Panc1 (cell line): ENCODE data around the gene PSMA7. TPM values are rescaled to one million over a fixed set of nuclear protein-coding genes. Genes with fewer than 3 reads are reported as not detected.

ENCODE experiments used
- ATAC-seq: fragments of 200-7000 bp; cut with Tn5 transposase; 2 replicates; pipeline ENCODE4 v1.9.1; 2020; ENCODE audit warnings: mild to moderate bottlenecking, moderate library complexity
- BruUV-seq: library from RNA; stranded (reverse); fragments of 400-500 nt; replicated peaks from 2 replicates; lab custom pipeline; 2021; lab: Mats Ljungman, UMichigan
- CTCF ChIA-PET: fragments of 300-600 bp; sonication (Branson Sonifier 250); formaldehyde crosslinking; loops from one replicate; lab custom pipeline; 2022; ENCODE audit warnings: antibody characterized with exemption; lab: Charles Lee
- POLR2A ChIA-PET: fragments of 300-600 bp; sonication (Branson Sonifier 250); formaldehyde crosslinking; loops from one replicate; lab custom pipeline; 2022; ENCODE audit warnings: antibody characterized with exemption; lab: Charles Lee
- DNase-seq: peaks from one replicate; pipeline ENCODE4 v3.0.0-alpha.2; 2010; ENCODE audit warnings: low read depth, low spot score
- H3K27ac ChIP-seq: 2 replicates; pipeline ENCODE4 v1.5.1; 2011; ENCODE audit warnings: mild to moderate bottlenecking, low read length, inconsistent platforms
- H3K27me3 ChIP-seq: fragments of 200-500 bp; sonication (Bioruptor generic); 2 replicates; pipeline ENCODE4 v1.6.0; 2014; ENCODE audit warnings: low read length, inconsistent platforms; ENCODE audit not compliant: control insufficient read depth, insufficient read depth
- H3K36me3 ChIP-seq: fragments of 200-500 bp; sonication (Bioruptor generic); 2 replicates; pipeline ENCODE4 v1.5.1; 2014; ENCODE audit warnings: inconsistent platforms, mild to moderate bottlenecking, low read length, moderate library complexity; ENCODE audit not compliant: control insufficient read depth, insufficient read depth
- H3K4me1 ChIP-seq: 2 replicates; pipeline ENCODE4 v1.5.1; 2011; ENCODE audit warnings: inconsistent platforms, mild to moderate bottlenecking, low read length, moderate library complexity; ENCODE audit not compliant: control insufficient read depth, insufficient read depth
- H3K4me3 ChIP-seq, 2 experiments: 2 replicates each; pipeline ENCODE4 v1.5.1; 2011 to 2012; ENCODE audit warnings: low read depth in 2 of 2, low read length in 2 of 2, mild to moderate bottlenecking in 2 of 2, inconsistent platforms in 1 of 2, moderate library complexity in 1 of 2
- H3K9me3 ChIP-seq: fragments of 200-500 bp; sonication (Bioruptor generic); 2 replicates; pipeline ENCODE4 v1.5.1; 2014; ENCODE audit warnings: low read depth, mild to moderate bottlenecking, inconsistent platforms, low read length, moderate library complexity; ENCODE audit not compliant: control insufficient read depth, insufficient read depth
- POLR2AphosphoS5 ChIP-seq: IDR thresholded peaks from 2 replicates; pipeline ENCODE4 v1.6.1; 2012; ENCODE audit warnings: mild to moderate bottlenecking, low read depth, low read length, moderate library complexity
- REST ChIP-seq, 2 experiments: IDR thresholded peaks; 2 replicates each; pipeline ENCODE4 v1.6.1; 2011 to 2012; ENCODE audit warnings: low read depth in 2 of 2, control low read depth in 1 of 2, low read length in 1 of 2, mild to moderate bottlenecking in 1 of 2, moderate library complexity in 1 of 2; ENCODE audit not compliant: insufficient read depth in 1 of 2
- SIN3A ChIP-seq: IDR thresholded peaks from 2 replicates; pipeline ENCODE4 v1.6.1; 2012; ENCODE audit warnings: low read depth, mild to moderate bottlenecking, low read length, moderate library complexity, borderline replicate concordance; ENCODE audit not compliant: insufficient read depth
- TCF7L2 ChIP-seq: IDR thresholded peaks from 2 replicates; pipeline ENCODE4 v1.6.1; 2011; ENCODE audit warnings: mild to moderate bottlenecking, low read depth, low read length, inconsistent platforms
- in situ Hi-C: cut with HindIII; loops from 2 replicates; pipeline ENCODE4 v1.10.0; 2016; ENCODE audit warnings: low sequenced_read_pairs, low pct_unique_long_range_greater_than_20kb
- intact Hi-C: fragments of 100-400 bp; cut with micrococcal nuclease; formaldehyde crosslinking; loops from one replicate; pipeline ENCODE4 v1.10.0; 2022; ENCODE audit not compliant: unreplicated experiment
- total RNA-seq: library from RNA; stranded (reverse); gene quantifications from one replicate; pipeline ENCODE4 v1.2.1, GENCODE V29; 2021; ENCODE audit not compliant: unreplicated experiment
- TF ChIP-seq, protein P1 (sequence below): fragments of 450-650 bp; IDR thresholded peaks from 2 replicates; pipeline ENCODE4 v1.5.1; 2017; ENCODE audit warnings: mild to moderate bottlenecking

PSMA7 gene
- total RNA-seq, 1 experiment from 2014 or later: 402 TPM

GRCh38 chr20:62162765-62163484 lies 19.7 kb upstream of the PSMA7 start:
- ChIA-PET POLR2A (no interaction called here), CTCF (interaction anchor here (0.6 kb wide), 1 partner anchor 13 kb away, joined by 3 read pairs; no protein-coding TSS in a partner anchor)
- Histone ChIP-seq H3K4me3 (no peak overlapping the region), H3K9me3 (no peaks in the 10 kb centered on the region), H3K27ac (no peak overlapping the region), H3K36me3 (no peaks in the 10 kb centered on the region; the same call in 1 of the 2 replicates), H3K4me1 (no peaks in the 10 kb centered on the region), H3K27me3 (no peaks in the 10 kb centered on the region)
- in situ Hi-C loops (no loop called here), intact Hi-C loops (no loop called here)
- TF ChIP-seq TCF7L2: no peak
- no peak for TF ChIP-seq SIN3A
- TF ChIP-seq, protein P1, sequence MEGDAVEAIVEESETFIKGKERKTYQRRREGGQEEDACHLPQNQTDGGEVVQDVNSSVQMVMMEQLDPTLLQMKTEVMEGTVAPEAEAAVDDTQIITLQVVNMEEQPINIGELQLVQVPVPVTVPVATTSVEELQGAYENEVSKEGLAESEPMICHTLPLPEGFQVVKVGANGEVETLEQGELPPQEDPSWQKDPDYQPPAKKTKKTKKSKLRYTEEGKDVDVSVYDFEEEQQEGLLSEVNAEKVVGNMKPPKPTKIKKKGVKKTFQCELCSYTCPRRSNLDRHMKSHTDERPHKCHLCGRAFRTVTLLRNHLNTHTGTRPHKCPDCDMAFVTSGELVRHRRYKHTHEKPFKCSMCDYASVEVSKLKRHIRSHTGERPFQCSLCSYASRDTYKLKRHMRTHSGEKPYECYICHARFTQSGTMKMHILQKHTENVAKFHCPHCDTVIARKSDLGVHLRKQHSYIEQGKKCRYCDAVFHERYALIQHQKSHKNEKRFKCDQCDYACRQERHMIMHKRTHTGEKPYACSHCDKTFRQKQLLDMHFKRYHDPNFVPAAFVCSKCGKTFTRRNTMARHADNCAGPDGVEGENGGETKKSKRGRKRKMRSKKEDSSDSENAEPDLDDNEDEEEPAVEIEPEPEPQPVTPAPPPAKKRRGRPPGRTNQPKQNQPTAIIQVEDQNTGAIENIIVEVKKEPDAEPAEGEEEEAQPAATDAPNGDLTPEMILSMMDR: no peak
- no peak for TF ChIP-seq REST (IDR thresholded peaks at IDR 0.05; ENCODE audit: insufficient read depth in 1 of 2, low read depth in 2 of 2, low read length in 1 of 2)
- TF ChIP-seq POLR2AphosphoS5: no peak
- no TSS peak for BruUV-seq
- ATAC-seq (no peak), DNase-seq (no peak)

- Histone ChIP-seq H3K27me3 (no peaks in the 10 kb centered on the region), H3K27ac (no peak overlapping the region), H3K36me3 (no peaks in the 10 kb centered on the region; the same call in 1 of the 2 replicates), H3K4me1 (peaks cover 4% of the 10 kb centered on the region), H3K9me3 (no peaks in the 10 kb centered on the region), H3K4me3 (no peak overlapping the region)
- in situ Hi-C loops (no loop called here), intact Hi-C loops (no loop called here)
- POLR2A ChIA-PET: no interaction called here
- no TSS peak for BruUV-seq
- CTCF ChIA-PET: no interaction called here
- DNase-seq (no peak), ATAC-seq (no peak)
- TF ChIP-seq TCF7L2 (no peak), REST (IDR thresholded peaks at IDR 0.05; ENCODE audit: insufficient read depth in 1 of 2, low read depth in 2 of 2, low read length in 1 of 2) (no peak)
- TF ChIP-seq, protein P1: no peak
Observed at GRCh38 chr20:62161347-62161746, 18.2 kb upstream of the PSMA7 start.
